Activated naive CD8-positive, alpha-beta T cell treated with anti-CD3 and anti-CD28 coated beads, Interleukin-2, amount 50 U/mL, for 16 hours (primary cell): Measurements from ENCODE around the gene UNKL.
"Not testable (repeated sequence)": the region's sequence is repeated elsewhere in the genome, so short reads cannot be mapped to it uniquely, and the experiment has no call there.

Experiments
- DNase-seq: peaks from one replicate; pipeline ENCODE4 v3.0.0-alpha.2; 2020; ENCODE audit warnings: low read depth, low spot score

Gene UNKL

DNA sequence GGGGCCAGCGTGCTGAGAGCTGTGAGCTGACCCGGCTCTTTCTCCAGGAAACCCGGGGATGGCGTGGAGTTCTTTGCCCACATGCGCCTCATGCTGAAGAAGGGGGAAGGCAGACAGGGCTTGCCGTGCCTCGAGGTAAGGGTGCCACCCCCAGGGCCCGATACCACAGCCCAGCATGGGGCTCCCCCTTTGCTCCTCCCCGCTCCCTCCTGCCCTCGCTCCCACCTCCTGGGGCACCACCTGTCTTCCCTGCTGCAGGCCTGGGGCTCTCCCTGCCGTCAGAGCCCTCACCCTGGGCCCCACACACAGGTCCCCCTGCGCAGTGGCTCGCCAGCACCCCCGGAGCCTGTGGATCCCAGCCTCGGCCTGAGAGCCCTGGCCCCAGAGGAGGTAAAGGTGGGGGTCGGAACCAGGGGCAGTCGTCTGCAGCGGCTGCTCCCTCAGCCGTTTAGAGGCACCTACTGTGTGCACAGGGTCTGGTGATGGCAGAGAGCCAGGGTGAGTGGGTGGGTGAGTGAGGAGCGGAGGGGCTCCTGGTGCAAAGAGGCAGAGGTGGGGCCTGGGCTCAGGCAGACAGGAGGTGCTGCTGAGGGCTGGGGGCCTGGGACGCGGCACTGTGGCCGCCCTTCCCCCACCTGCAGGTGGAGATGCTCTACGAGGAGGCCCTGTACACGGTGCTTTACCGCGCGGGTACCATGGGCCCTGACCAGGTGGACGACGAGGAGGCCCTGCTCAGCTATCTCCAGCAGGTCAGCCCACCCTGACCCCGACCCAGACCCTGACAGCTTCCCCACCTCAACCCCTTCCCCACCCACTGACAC is 75.4 kb downstream of the UNKL start:
- DNase-seq, result no peak

DNA sequence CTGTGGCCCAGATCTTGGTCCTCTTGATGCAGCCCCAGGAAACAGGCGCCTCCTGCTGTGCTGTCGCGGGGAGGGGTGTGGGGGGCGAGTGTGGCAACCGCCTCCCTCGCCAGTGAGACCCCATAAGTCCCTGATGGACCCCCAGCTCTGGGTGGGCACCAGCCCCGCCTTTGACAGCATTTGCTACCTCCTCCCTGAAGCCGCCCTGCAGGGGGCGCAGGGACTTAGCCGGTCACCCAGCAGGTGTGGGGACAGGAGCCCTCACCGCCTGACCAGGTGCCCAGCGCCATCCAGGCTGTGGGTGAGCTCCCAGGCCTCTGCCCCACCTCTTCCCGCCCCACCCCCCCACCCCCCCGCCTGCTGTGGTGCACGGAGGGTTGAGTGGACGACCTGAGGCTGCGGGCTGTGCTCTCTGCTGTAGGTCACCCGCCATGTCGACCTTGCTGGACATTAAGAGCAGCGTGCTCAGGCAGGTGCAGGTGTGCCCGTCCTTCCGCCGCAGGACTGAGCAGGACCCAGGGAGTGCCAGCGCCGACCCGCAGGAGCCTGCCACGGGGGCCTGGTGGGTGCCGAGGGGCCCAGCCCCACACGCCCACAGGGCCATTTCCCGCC is 76.3 kb downstream of the UNKL start:
- DNase-seq, result no peak

DNA sequence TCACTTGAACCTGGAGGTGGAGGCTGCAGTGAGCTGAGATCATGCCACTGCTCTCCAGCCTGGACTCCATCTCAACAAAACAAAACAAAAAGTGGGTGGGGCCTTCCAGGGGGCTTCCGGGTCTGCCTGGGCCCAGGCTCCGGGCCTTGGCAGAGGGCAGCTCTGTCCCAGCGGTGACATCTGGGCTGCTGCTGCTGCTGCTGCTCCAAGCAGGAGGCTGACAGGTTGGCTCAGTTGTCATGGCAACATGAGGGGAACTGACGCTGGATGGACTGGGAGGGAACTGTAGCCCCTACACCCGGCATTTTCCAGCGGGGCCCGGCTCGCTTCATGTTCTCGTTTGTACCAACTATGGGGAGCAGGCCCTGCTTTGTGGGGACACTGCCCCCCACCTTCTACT is 77.0 kb downstream of the UNKL start:
- no peak for DNase-seq

DNA sequence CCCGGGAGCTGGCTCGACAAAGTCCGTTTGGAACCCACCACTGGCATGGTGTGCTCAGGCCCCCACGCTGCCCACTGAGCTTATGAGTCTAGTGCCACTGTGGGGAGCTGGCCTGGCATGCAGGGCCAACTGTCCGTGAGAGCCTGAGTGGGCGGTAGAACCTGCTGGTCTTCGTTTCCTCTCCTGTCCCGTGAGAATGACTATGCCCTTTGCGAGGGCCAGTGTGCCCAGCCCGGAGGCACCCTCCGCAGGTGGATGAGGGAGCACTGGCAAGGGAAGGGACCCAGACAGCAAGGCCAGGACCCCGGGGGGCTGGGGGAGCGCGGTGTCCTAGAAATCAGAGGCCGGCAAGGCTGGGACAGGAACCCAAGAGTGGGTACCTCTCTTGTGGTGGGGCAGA is 77.9 kb downstream of the UNKL start:
- no peak for DNase-seq

DNA sequence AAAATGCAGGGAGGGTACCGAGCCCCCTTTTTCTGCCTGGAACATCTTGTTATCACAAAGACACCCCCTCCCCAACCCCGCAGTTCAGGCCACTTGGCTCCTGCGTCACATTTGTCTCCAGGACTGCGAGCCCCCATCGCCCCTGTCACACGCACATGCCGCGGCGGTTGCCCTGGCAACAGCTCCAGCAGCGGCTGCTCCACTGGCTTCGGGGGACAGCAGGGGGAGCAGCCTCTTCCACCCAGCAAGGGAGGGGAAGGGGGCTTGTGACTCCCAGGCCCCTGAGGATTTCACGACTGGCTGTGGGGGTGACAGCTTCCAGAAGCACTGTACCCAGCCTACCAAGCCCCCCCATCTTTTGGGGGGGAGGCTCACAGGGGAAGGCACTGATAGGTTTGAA is 78.5 kb downstream of the UNKL start:
- DNase-seq, result no peak

DNA sequence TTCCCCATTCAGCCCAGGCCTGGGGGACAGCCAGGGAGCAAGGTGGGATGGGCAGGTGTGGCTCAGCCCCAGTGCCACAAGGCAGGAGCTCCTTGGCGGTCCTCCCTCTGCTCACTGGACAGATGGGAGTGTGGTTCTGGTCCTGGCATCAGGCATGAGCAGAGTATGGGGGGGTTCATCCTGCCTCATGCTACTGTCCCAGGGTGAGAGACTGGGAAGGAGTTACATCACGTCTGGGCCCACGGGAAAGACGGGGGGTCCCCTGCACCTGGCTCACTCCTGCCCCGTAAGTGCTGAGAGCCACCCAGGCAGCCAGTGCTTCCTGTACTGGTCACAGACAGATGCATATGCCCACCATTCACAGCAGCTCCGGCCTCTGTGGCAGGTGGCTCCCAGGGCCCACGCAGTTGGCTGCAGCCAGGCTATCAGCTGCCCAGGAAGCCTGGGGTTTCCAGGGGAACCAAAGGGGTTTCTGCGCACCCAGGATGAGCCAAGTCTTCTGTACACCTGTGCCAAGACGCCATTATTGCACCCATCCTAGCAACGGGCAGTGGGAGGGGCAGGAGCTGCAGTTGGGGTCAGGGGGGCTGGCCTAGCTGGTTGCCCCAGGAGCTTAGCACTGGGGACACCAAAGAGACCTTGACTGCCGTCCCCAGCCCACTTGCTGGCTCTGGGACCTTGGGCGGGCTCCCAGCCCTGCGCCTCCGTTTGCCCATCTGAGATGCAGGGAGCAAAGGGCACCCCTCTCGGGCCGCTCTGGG is 79.1 kb downstream of the UNKL start:
- DNase-seq, result no peak

DNA sequence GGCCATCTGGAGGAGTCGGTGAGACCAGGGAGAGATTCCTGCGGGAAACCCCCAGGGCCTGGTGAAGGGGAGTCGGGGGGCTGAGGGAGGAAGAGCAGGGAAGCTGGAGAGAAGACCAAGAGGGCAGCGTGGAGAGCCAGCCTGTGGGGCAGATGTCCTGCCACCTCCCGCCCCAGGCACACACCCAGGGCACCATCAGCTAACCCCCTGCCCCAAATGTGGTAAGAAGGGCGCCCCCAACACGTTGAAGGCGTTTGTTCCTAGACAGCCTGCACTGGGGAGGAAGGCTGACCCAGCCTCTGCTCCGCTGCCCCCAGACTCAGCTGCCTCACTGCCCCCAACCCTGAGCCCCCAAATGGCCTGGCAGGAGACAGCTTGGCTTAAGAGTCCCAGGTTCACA is 79.8 kb downstream of the UNKL start:
- no peak for DNase-seq

DNA sequence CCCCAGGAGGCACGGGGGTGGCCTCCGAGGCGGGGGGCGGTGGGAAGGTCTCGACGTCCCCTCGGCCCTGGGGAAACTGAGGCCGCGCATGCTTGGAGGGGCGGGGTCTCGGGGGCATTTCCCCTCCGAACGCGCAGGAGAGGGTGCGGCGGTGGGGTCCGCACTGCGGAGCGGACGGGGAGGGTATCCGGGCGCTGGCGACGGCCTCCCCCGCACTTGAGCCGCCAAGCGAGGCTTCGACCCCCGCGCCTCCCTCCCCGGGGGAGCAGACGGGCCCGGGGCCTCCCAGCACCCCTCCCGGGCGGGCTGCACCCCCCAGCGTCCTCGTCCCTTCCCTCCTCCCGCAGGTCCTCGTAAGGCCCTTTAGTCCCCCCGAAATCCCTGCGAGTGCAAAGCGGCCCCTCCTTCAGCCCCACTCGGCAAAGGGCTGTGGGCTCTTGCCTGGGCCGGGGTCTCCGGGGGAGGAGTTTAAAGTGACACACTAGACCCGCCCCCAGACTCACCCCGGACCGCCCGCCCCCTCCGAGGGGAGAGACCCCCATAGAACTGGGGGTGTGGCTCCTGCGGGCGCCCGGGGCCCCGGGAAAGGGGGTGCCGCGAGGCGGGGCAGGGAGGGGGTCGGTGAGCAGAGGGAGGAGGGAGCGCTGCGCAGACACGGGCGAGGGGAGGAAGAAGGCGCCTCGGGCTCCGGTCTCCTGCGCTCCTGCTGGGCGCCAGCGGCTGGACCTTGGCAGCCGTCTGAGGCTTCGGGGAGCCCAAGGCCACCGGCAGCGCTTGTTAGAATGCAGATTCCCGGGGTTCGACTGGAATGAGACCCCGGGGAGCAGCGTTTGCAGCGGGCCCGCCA is 80.4 kb downstream of the UNKL start:
- DNase-seq, result no peak

DNA sequence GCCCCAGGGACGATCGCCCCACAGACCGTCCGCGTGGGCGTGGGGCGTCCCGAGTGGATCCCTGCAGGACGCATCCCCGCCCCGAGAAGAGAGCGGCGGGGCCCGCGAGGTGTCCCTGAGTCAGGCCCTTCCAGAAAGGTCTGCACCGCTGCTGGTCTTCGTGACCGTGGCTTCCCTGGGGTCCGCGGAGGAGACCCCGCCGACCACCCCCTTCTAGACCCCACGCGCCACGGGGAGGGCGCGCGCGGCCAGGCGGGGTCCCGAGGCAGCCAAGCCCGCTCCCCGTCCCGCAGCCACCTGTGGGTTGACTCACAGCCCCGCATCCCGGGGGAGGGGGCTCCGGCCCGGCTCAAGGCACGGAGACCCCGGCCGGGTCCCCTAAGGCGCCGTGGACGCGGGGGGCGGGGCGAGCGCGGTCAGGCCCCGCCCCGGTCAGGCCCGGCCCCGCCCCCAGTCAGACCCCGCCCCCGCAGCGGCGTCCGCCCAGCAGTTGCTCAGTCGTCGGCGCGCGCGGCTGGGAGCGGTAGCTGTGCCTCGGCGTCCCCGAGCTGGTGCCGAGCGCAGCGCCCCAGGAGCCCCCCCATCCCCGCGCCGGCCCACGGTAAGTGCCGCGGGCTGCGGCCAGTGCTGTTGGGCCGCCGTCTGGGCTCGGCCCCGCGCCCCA is 81.2 kb downstream of the UNKL start, which contains the start of gene BAIAP3:
BAIAP3 (plus strand) TSS at position 497 of the 664 bp plus-strand sequence. CDS start 4,905 bp downstream, outside the sequence.
- no peak for DNase-seq

DNA sequence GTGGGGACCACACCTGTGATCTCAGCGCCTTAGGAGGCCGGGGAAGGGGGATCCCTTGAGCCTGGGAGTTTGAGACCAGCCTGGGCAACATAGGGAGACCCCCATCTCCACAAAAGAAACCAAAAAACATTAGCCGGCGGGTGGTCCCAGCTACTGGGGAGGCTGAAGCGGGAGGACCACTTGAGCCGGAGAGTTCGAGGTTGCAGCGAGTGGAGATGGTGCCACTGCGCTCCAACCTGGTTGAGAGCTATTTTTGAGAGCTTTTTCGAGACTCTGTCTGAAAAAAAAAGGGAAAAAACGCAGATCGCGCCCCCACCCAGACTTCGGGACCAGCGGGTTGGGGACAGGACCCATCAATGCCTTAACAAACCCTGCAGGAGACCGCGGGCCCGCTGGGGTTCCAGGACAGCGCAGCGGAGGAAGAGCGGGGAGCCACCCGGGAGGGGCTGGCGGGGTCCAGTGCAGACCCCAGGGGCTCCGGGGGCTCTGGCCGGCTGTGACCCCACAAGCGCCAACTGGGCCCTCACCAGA is 81.8 kb downstream of the UNKL start:
- no peak for DNase-seq

DNA sequence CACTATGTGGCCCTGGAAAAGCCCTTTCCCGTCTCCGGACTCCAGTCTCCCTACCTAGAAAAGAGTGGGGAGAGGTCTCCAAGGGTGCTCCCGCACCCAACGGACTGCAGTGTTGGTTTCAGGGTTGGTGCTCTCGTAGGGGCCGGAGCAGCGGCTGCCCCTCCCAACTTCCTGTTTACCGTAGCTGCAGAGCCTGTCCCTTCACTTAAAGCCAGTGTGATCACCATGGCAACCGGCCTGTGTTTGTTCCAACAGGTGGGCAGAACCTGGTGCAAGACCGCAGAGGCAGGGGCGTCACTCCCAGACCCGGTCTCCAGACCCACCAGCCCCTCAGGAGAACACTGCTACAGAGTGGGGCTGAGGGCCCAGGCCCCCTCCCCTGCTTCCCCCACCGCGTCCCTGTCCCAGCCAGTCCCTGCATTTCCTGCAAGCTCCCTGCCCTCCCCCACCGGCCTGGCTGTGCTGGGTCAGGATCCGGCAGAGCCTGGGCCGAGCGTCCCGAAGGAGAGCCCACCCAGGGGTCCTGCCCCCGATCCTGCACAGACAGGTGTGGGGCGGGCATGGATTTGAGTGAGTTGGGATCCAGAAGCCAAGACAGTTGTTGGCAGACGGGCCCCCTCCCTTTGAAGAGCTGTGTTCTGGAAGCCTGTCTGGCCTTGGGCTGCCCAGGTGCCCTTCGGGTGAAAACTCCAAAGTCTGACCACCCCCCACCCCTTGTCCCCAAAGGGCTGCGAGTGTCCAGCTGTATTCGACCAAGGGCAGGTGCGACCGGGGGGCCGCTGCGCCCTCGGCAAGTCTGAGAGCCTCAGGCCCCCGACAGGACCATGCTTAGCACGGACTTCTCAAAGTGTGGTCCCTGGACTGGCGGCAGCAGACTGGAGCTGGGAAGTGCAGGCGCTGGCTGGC is 82.5 kb downstream of the UNKL start:
- DNase-seq, result no peak

DNA sequence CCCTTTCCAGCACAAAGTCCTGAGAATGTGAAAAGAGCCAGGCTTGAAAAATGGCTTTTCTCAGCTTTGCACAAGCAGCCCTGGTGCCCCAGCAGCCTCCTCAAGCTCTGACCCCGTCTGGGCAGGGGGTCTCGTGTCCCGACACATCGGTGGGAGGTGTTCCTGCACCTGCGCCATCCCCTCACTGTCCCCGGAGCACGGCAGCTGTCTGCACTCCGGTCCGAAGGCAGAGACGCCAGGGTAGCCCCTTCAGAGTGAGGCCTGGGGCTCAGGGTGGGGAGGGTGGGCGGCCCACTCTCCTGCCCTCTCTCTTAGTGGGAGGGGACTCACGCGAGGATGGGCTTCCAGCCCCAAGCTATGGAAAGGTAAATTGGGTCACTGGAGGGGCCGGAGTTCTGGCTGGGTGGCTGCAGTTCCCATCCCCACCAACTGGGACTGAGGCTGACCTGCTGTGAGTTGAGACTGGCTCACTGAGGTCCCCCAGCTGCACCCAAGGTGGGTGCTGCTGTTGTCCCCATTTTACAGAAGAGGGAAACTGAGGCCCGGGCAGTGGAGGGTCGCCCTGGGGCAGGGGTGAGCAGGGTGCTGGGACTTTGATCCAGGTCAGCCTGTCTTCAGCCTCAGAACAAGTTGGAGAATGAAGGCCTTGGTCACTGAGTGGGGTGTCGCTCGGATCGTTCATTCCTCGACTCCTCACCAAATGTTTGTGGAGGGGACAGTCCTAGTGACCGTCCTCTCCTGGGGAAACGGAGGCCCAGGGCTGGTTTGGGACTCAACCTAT is 83.4 kb downstream of the UNKL start:
- no peak for DNase-seq

DNA sequence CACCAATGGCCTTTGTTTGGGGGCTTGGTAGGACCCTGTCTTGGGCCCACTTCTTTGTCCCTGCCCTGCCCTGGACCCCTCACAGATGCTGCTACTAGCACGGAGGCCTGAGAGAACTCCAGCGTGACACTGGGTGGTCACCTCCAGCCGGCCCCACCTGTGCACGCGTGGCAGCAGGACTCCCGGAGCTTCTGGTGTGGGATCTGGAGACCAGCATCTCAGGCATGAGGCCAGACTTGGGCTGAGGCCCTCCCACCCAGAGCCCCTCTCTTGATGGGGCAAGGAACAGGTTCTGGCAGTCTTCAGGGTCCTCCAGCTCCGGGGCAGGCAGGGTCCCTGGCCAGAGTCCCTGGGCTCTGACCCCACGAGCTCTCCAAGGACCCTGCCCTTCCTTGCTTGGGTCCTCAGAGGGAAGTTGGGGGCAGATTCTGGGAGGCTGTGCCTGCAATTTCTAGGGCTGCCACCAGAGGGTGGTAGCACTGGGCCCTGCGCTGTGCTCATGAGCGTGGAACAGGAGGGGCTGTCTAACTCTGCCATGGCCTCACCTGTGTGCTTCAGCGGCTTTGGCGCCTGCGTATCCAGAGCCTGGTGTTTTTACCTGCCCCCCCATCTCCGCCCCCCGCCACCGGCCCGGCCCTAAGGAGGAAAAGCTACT is 84.1 kb downstream of the UNKL start:
- DNase-seq, result no peak

DNA sequence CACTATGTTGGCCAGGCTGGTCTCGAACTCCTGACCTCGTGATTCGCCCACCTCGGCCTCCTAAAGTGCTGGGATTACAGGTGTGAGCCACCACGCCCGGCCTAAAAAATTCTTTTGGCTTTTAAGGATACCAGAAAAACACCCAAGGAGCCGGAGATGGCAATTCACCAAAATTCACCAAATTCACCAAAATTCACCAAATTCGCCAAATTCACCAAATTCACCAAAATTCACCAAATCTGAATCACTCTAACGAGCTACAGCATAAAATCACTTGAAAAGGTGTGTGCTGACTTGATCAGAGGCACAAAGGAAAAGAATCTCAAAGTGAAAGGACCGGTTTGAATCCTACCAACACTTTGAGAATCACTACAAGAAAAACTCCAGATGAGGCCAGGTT is 85.5 kb downstream of the UNKL start:
- DNase-seq, result not testable (repeated sequence)

DNA sequence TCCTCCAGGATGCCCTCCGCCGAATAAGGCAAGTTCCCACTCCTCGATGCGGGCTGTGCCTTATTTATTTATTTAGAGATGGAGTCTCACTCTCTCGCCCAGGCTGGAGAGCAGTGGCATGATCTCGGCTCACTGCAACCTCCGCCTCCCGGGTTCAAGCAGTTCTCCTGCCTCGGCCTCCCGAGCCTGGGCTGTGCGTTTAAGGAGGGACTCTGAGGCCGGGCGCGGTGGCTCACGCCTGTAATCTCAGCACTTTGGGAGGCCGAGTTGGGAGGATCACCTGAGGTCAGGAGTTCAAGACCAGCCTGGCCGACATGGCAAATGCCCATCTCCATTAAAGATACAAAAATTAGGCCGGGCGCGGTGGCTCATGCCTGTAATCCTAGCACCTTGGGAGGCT is 86.4 kb downstream of the UNKL start:
- not testable (repeated sequence) for DNase-seq

DNA sequence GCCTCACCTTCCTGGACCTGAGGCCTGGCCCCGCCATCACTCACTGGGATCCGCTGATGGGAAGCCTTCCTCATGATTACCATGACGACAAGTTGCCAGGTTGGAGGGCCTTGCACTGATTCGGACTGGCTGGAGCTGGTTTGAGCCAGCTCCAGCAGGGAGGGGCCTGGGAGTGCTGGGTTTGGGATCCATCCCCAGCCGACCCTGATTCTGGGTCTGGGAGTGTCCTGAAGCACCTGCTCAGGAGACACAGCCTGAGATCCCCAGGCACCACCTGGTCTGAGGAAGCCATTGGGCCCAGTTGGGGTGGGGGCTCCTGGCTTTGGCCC is 86.9 kb downstream of the UNKL start:
- DNase-seq, result no peak

DNA sequence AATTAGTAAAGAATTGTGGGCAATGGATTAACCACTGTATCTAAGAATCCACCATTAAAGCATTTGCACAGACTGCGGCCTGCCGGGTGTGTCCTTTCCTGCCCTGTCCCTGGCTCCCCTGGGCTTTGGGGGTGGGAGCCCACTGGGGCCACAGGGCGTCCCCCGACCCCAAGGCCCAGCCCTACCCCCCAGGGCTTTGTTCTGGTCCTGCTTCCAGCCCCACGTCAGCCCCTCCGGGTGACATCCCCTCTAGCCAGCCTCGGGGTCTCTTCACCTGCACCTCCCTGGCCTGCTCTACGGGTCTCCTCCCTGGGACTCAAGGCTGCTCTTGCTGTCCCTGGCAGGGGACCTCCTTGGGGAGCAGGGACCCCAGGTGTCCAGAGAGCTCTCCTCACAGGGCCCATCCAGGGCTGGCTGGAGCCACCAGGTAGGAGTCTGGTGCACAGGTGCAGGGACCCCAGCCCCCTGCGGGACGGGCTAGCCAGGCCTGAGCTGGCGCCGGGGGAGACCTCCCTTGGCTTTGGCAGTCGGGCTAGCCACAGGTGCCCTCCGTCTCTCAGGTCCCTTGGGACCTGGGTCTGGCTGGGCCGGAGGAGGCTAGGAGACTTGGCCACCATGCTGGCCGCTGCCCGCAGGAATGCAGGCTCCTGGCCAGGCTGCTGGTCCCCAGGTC is 87.4 kb downstream of the UNKL start:
- no peak for DNase-seq

DNA sequence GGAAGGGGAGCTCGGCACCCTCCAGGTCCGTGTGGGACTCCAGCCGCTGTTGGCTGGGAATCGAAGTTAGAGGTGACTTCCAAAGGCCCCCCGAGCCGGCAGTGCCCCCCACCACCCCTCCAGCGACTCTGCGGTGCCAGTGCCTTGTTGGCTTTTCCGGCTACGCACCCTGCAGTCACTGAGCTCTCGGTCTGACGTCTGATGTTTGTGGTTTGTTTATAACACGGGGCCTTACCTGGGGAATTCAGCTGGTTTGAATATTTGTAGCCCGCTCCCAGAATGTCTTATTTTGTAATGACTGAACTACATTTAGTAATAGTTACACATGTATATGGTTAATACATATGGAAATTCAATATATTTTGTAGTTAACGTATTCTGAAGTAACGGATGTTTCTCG is 88.1 kb downstream of the UNKL start:
- no peak for DNase-seq
